ENCODE results near the gene TCF7L2. TPM values are rescaled to one million over a fixed set of nuclear protein-coding genes. Genes with fewer than 3 reads are reported as not detected.

TCF7L2 gene
- total RNA-seq, 3 donors from 2014 or later, result 33.1 to 44.2 (median 34.1) TPM

- no peak for DNase-seq (ENCODE audit: low spot score in 2 of 2)
- Histone ChIP-seq H3K27me3 (no peaks in the 10 kb centered on the region), H3K9me3 (no peaks in the 10 kb centered on the region), H3K4me3 (no peak overlapping the region), H3K4me1 (peaks cover 17 to 27% of the 10 kb centered on the region in 2 donors), H3K36me3 (no peaks in the 10 kb centered on the region), H3K27ac (peak overlapping the region; percentile 78 to 82)
- intact Hi-C loops (cut with DNase I; ENCODE audit: low total_unique reads), result no loop called here
- TF ChIP-seq CTCF (IDR thresholded peaks at IDR 0.05), result no peak
- no peak for TF ChIP-seq POLR2A (IDR thresholded peaks at IDR 0.05)
- no peak for TF ChIP-seq POLR2AphosphoS5 (IDR thresholded peaks at IDR 0.05)
These were observed 54.1 kb downstream of the TCF7L2 start for GRCh38 chr10:113004069-113004618.

- no peaks in the 10 kb centered on the region for H3K9me3 ChIP-seq
- peak overlapping the region; percentile 48 to 77 for H3K27ac ChIP-seq
- peaks cover 15 to 27% of the 10 kb centered on the region in 2 donors for H3K4me1 ChIP-seq
- no peaks in the 10 kb centered on the region for H3K36me3 ChIP-seq
- intact Hi-C loops (cut with DNase I; ENCODE audit: low total_unique reads), result no loop called here
- H3K27me3 ChIP-seq, result no peaks in the 10 kb centered on the region
- no peak overlapping the region for H3K4me3 ChIP-seq
- TF ChIP-seq POLR2AphosphoS5 (IDR thresholded peaks at IDR 0.05) (no peak), POLR2A (IDR thresholded peaks at IDR 0.05) (no peak), CTCF (IDR thresholded peaks at IDR 0.05) (no peak)
- DNase-seq (ENCODE audit: low spot score in 2 of 2), result no peak
These were observed 55.3 kb downstream of the TCF7L2 start for GRCh38 chr10:113005380-113005779.

GRCh38 chr10:113006656-113007342 is 56.8 kb downstream of the TCF7L2 start:
- Histone ChIP-seq H3K4me3 (peak overlapping the region in 1 of 3 donors; percentile 30), H3K27me3 (no peaks in the 10 kb centered on the region), H3K9me3 (no peaks in the 10 kb centered on the region), H3K27ac (peak overlapping the region; percentile 48 to 77), H3K4me1 (peaks cover 7 to 27% of the 10 kb centered on the region in 2 donors), H3K36me3 (no peaks in the 10 kb centered on the region)
- TF ChIP-seq POLR2AphosphoS5 (IDR thresholded peaks at IDR 0.05), result no peak
- TF ChIP-seq POLR2A (IDR thresholded peaks at IDR 0.05), result no peak
- no peak for TF ChIP-seq CTCF (IDR thresholded peaks at IDR 0.05)
- intact Hi-C loops (cut with DNase I; ENCODE audit: low total_unique reads), result no loop called here
- DNase-seq (ENCODE audit: low spot score in 2 of 2), result no peak

- peaks cover 7 to 27% of the 10 kb centered on the region in 2 donors for H3K4me1 ChIP-seq
- no peaks in the 10 kb centered on the region for H3K27me3 ChIP-seq
- no peaks in the 10 kb centered on the region for H3K9me3 ChIP-seq
- peak overlapping the region in 1 of 3 donors; percentile 4 for H3K4me3 ChIP-seq
- H3K27ac ChIP-seq, result peak overlapping the region; percentile 48 to 77
- intact Hi-C loops (cut with DNase I; ENCODE audit: low total_unique reads), result no loop called here
- no peaks in the 10 kb centered on the region for H3K36me3 ChIP-seq
- TF ChIP-seq CTCF (IDR thresholded peaks at IDR 0.05) (no peak), POLR2A (IDR thresholded peaks at IDR 0.05) (no peak), POLR2AphosphoS5 (IDR thresholded peaks at IDR 0.05) (no peak)
- DNase-seq (ENCODE audit: low spot score in 2 of 2), result no peak
These were observed 57.3 kb downstream of the TCF7L2 start for GRCh38 chr10:113007343-113007771.

GRCh38 chr10:113007821-113008220 is 57.8 kb downstream of the TCF7L2 start:
- H3K4me3 ChIP-seq, result peak overlapping the region in 1 of 3 donors; percentile 4
- intact Hi-C loops (cut with DNase I; ENCODE audit: low total_unique reads), result no loop called here
- no peak for DNase-seq (ENCODE audit: low spot score in 2 of 2)
- no peaks in the 10 kb centered on the region for H3K36me3 ChIP-seq
- no peak for TF ChIP-seq CTCF (IDR thresholded peaks at IDR 0.05)
- no peaks in the 10 kb centered on the region for H3K9me3 ChIP-seq
- no peaks in the 10 kb centered on the region for H3K27me3 ChIP-seq
- peaks cover 7 to 27% of the 10 kb centered on the region in 2 donors for H3K4me1 ChIP-seq
- peak overlapping the region; percentile 48 to 77 for H3K27ac ChIP-seq
